Glomerular endothelial cell (primary cell): Measurements from ENCODE around the gene UMAD1. TPM values are rescaled to one million over a fixed set of nuclear protein-coding genes. Genes with fewer than 3 reads are reported as not detected.
"Not testable (repeated sequence)": the region's sequence is repeated elsewhere in the genome, so short reads cannot be mapped to it uniquely, and the experiment has no call there.

Experiments used
- DNase-seq: peaks from one replicate; pipeline ENCODE4 v3.0.0-alpha.2; 2011; ENCODE audit warnings: low read depth, low spot score; ENCODE audit errors: extremely low read depth
- total RNA-seq: library from RNA; depleted of rRNA; stranded (reverse); fragments of >200 nt; gene quantifications from 2 replicates; pipeline ENCODE4 v1.2.3, GENCODE V29; 2015

The UMAD1 gene
- total RNA-seq, 1 donor from 2014 or later = 5.4 TPM

DNA sequence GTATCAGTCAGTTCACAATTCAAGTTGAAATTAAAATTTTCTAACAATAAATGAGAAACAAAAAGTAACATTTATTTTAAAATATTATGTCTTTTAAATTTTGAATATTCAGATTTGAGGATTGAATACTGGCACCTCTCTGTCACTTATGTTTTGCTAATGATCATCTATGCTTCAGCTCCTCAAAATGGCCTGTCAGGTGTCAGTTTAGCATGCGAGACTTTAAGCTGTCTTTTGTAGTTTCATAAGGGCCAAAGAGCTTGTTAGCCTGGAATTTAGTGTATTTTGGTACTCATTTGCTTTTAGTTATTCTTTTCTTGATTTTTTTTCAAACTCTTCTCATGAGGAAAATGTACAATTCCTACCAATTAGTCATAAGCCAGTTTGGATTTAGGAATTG lies 179.9 kb downstream of the UMAD1 start:
- DNase-seq = no peak

GRCh38 chr7:7820939-7821338 lies 180.4 kb downstream of the UMAD1 start:
- DNase-seq = no peak

DNA sequence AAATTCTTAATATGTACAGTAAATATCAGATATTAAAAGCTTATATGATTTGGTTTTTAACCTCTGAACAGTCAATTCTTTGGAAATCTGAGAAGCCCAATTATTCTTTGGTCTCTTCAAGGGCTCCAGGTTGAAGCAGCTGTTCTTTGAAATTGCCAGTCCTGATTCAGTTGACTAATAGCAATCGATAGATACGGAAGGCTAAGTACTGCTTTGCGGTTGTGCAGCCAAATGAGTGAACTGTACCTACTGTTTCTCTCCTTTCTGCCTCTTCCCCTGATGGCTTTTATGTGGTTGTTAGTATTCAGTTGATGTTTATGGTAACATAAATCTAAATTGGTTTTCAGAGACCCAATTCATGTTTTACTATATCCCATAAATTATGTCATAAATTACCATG lies 181.0 kb downstream of the UMAD1 start:
- no peak for DNase-seq

GRCh38 chr7:7825294-7825693 lies 184.7 kb downstream of the UMAD1 start:
- not testable (repeated sequence) for DNase-seq

GRCh38 chr7:7829667-7830066 lies 189.1 kb downstream of the UMAD1 start:
- DNase-seq = no peak

GRCh38 chr7:7830122-7830878 lies 189.7 kb downstream of the UMAD1 start:
- DNase-seq = no peak

DNA sequence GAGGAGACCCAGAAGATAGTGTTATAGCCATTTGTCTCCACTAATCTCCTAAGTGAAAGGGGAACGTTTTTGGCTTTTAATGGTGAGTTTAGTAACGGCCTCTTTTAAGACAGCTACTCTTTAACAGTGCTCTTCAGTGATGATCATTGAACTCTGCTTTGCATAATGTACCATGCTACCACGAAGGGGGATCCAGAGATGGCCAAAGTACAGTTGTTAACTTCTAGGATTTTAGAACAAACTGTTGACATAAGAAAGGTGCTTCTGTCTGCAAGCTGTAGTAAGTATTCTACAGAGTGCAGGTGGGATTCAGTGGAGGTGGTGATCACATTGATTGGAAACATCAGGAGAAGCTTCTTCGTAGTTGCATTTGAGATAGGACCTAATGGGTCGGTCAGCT lies 192.0 kb downstream of the UMAD1 start:
- DNase-seq = no peak

- no peak for DNase-seq
Measured at GRCh38 chr7:7834761-7835160, 194.2 kb downstream of the UMAD1 start.

DNA sequence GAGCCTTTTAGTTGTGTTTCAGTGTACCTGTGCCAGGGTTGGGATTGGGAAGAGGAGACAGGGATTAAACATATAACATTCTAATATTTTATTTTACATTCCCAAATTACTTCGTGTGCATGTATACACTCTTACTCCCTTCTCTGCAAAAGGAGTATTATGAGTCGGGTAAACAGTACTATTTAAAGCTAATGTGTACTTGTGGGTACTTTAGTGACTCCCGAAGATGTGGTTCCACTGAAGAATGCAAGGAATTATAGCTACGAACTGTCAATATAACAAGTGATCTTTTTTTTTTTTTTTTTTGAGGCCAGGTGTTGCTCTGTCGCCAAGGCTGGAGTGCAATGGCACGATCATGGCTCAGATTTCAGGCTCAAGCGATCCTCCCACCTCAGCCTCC lies 200.5 kb downstream of the UMAD1 start:
- DNase-seq = no peak

DNA sequence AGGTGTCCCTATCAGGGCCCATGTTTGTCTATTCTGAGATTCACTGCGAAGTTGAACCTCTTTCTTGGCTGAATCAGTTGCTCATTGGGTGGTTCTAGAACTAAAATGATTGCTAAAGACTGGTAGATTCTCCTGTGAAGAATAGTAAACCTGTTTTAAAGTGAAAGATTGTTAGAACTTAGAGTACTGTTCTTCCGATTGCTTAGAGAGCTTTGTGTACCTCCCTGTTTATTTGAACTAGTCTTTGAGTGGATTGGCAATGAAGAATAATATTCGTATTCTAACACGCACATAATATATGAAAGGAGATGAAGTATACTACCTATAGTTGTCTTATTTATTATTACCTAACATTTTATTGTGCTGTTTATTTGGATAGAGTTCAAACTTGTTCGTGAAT lies 202.7 kb downstream of the UMAD1 start:
- DNase-seq = no peak

DNA sequence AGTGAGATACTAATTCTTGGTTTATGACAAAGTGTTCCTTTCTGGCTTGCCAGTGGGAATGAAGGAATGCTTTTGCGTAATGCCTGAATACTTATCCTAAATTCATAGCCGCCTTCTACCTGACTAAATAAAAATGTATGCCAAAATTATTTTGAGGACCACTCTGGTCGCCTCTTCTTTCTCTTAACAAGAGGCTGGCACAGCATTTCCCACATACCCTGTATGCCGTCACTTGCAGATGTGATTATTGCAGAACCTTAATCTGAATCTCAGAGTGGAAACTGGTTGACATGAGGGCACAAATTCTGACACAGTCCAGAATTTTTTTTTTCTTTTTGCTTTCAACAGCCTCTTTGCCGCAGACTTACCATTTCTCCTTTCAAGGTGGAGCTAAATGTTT lies 203.4 kb downstream of the UMAD1 start:
- no peak for DNase-seq

GRCh38 chr7:7848246-7848645 lies 207.7 kb downstream of the UMAD1 start:
- no peak for DNase-seq

DNA sequence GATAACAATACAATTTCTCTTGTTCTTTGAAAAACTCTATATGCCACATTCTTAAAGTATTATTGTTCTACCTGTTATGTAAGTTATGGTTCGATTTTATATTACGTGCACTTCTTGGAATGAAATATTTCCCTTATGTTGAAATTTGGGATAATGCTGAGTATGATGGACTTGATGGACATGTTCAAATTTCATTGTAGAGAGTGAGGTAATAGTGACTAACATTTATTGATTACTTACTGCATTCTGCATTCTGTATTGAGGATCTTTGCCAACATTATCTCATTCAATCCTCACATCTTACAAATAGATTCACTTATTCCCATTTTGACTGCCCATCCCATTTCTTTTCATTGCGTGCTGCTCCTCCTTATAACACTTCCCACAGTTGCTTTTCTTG lies 208.3 kb downstream of the UMAD1 start:
- no peak for DNase-seq

- DNase-seq = no peak
Measured at GRCh38 chr7:7850150-7850549, 209.6 kb downstream of the UMAD1 start.

DNA sequence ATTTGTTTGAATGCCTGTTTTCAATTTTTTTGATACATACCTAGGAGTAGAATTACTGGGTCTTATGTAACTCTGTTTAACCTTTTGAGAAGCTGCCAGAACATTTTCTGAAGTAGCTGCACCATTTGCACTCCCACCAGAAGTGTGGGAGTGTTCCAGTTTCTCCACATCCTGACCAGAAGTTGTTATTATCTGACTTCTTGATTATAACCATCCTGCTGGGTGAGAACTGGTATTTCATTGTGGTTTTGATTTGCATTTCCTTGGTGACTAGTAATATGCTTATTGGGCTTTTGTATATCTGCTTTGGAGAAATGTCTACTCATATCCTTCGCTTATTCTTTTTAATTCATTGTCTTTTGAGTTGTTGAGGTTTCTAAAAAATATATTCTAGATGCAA lies 210.8 kb downstream of the UMAD1 start:
- DNase-seq = no peak

GRCh38 chr7:7851991-7852390 lies 211.4 kb downstream of the UMAD1 start:
- no peak for DNase-seq

DNA sequence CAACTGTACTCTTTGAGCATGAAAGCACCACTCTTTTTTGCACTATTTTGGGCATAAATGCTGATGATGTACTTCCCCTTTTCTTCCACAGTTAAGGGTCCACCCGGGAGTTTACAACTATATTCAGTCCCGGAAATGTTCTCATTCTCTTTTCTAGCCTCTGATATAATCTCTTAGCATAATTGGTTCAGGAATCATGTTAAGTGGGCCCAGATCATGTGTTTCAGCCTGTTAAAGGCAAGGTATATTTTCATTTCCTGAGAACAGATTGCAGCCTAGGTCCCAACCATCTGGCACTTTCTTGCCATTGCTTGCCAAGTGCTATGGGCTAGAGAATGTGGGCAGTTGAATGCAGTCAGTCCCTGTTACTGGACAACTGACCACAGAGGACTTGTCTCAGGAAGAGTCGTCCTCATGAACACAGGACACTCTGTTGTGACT lies 216.6 kb downstream of the UMAD1 start:
- DNase-seq = no peak

- DNase-seq = no peak
Measured at GRCh38 chr7:7858559-7858958, 218.0 kb downstream of the UMAD1 start.

DNA sequence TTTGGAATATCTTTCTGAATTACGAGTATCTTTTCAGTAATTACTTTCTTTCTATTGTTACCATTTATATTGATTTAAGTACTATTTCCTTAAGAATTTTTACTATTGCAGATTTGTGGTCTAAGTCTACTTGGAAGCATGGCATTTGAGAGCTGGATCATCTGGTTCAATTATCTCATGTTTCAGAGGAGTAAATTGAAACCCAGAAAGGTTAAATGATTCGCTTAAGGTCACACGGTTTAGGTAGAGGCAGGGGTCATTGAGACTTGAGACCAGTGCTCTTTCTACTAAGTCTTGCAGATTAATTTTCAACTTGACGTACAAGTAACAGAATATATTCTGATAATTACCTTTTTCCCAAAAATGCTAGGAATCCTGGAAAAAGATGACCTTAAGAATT lies 218.9 kb downstream of the UMAD1 start:
- DNase-seq = no peak

GRCh38 chr7:7861211-7861633 lies 220.7 kb downstream of the UMAD1 start:
- peak; percentile 72 for DNase-seq

DNA sequence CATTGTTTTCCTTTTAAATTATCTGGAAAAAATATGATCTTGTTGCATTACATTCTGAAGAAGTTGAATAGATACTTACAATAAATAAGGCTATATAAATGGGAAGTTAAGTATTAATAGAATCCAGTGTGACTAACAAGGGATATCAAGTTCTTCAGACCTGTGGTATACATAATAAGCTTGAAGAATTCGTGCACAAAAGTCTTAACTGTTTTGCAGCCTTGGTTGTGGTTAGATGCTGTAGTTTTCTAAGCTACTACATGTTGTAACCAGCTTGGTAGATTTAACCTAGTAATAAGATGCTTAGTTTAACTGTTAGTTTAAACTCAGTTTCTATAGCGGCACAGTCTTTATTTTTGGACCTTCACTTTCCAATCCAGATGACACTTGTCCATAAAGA lies 221.8 kb downstream of the UMAD1 start:
- no peak for DNase-seq

GRCh38 chr7:7867846-7868571 lies 227.5 kb downstream of the UMAD1 start:
- no peak for DNase-seq
